ENCODE measurements around the gene DIS3L. TPM values are rescaled to one million over a fixed set of nuclear protein-coding genes. Genes with fewer than 3 reads are reported as not detected.
"Not testable (repeated sequence)": the region's sequence is repeated elsewhere in the genome, so short reads cannot be mapped to it uniquely, and the experiment has no call there.

DIS3L gene
- total and polyA plus RNA-seq, 2 experiments from 2014 or later: 27.2 to 39.6 TPM

DNA sequence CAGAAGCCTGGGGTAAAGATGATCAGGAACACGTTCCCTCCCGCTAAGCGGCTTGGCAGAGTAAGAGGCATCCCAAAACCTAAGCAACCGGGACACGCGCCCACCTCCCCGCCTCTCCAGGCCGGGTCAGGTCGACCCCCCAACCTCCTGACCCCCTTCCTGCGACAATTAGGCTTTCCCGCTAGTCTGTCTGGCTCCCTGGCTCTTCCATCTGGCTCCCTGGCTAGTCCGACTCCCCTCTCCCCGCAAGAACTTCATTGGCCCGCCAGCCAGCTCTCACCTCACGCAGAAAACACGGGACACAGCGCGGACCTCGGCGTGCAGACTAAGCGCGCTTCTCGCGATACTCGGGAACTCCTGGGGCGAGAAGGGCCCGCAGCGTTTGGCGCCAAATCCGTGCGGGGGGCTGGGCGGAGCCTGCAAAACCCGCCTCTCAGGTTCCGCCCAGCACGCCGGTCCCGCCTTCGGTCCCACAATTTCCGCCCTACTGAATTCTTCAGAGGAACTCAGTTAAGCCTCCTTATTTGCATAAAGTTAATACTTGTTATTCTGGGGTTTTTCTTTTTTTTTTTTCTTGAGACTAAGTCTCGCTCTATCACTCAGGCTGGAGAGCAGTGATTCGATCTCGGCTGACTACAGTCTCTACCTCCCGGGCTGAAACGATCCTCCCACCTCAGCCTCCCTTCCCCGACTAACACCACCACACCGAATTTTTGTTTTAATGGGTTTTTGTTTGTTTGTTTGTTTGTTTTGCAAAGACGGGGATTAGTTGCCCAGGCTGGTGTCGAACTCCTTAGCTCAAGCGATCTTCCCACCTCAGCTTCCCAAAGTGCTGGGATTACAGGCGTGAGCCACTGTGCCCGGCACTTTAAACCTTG, 63.2 kb downstream of the DIS3L start, which contains the start of gene TIPIN:
Gene TIPIN (minus strand): TSS at position 327 of the 878 bp plus-strand sequence. CDS start 3,738 bp downstream, outside the sequence.
- peaks cover 4% of the 10 kb centered on the region for H3K36me3 ChIP-seq
- no peak for TF ChIP-seq CTCF (IDR thresholded peaks at IDR 0.05; ENCODE audit: low read depth, low read length)
- no peaks in the 10 kb centered on the region for H3K4me1 ChIP-seq (ENCODE audit: low read depth)
- no peaks in the 10 kb centered on the region for H3K9me3 ChIP-seq (ENCODE audit: low read depth)
- peak within 1 kb of the TSS; percentile 51 for H3K4me3 ChIP-seq
- peak within 1 kb of the TSS; percentile 40 for H3K27ac ChIP-seq
- peak; percentile 96 to 98 for DNase-seq (ENCODE audit: low read depth in 1 of 2, low spot score in 1 of 2)
- no peaks in the 10 kb centered on the region for H3K27me3 ChIP-seq

GRCh38 chr15:66359740-66360139, 66.4 kb downstream of the DIS3L start:
- Histone ChIP-seq H3K36me3 (no peaks in the 10 kb centered on the region), H3K27me3 (no peaks in the 10 kb centered on the region), H3K4me1 (ENCODE audit: low read depth) (no peaks in the 10 kb centered on the region), H3K4me3 (no peak overlapping the region), H3K9me3 (ENCODE audit: low read depth) (no peaks in the 10 kb centered on the region), H3K27ac (no peak overlapping the region)
- DNase-seq (ENCODE audit: low read depth in 1 of 2, low spot score in 1 of 2): no peak
- TF ChIP-seq CTCF (IDR thresholded peaks at IDR 0.05; ENCODE audit: low read depth, low read length): no peak

- H3K4me1 ChIP-seq (ENCODE audit: low read depth); H3K27me3 ChIP-seq; DNase-seq (ENCODE audit: low read depth in 1 of 2, low spot score in 1 of 2); H3K27ac ChIP-seq; H3K36me3 ChIP-seq; H3K9me3 ChIP-seq (ENCODE audit: low read depth); H3K4me3 ChIP-seq: not testable (repeated sequence)
Observed at GRCh38 chr15:66361745-66362460, 68.5 kb downstream of the DIS3L start.

DNA sequence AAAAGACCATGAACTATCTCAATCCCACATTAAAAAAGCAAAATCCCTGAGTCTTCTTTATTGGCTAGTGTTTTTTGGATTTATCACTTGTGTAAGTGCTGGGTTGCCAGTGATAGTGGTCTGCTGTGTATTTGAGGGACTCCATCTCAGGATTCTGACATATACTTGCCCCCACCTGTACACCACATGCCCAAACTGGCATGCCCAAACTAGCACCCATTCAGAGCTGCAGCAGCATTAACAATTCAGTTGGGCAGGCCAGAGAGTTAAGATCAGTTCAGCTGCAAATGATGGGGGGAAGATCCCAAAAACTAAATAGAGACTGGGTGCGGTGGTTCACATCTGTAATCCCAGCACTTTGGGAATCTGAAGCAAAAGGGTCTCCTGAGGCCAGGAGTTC, 69.4 kb downstream of the DIS3L start:
- no peaks in the 10 kb centered on the region for H3K4me1 ChIP-seq (ENCODE audit: low read depth)
- DNase-seq (ENCODE audit: low read depth in 1 of 2, low spot score in 1 of 2): no peak
- H3K27ac ChIP-seq: no peak overlapping the region
- no peaks in the 10 kb centered on the region for H3K36me3 ChIP-seq
- no peaks in the 10 kb centered on the region for H3K27me3 ChIP-seq
- no peak overlapping the region for H3K4me3 ChIP-seq
- no peaks in the 10 kb centered on the region for H3K9me3 ChIP-seq (ENCODE audit: low read depth)
- no peak for TF ChIP-seq CTCF (IDR thresholded peaks at IDR 0.05; ENCODE audit: low read depth, low read length)

GRCh38 chr15:66364944-66365528, 71.7 kb downstream of the DIS3L start:
- no peak overlapping the region for H3K4me3 ChIP-seq
- H3K27ac ChIP-seq: no peak overlapping the region
- H3K27me3 ChIP-seq: no peaks in the 10 kb centered on the region
- DNase-seq (ENCODE audit: low read depth in 1 of 2, low spot score in 1 of 2): no peak
- H3K36me3 ChIP-seq: no peaks in the 10 kb centered on the region
- no peak for TF ChIP-seq CTCF (IDR thresholded peaks at IDR 0.05; ENCODE audit: low read depth, low read length)
- no peaks in the 10 kb centered on the region for H3K4me1 ChIP-seq (ENCODE audit: low read depth)
- no peaks in the 10 kb centered on the region for H3K9me3 ChIP-seq (ENCODE audit: low read depth)

All from cardiac muscle cell (in vitro differentiated cells and primary cell).